GM21423 (cell line): ENCODE data around the gene SMG5.
"Not testable (repeated sequence)": the region's sequence is repeated elsewhere in the genome, so short reads cannot be mapped to it uniquely, and the experiment has no call there.

Source experiments
- ATAC-seq: cut with Tn5 transposase; IDR thresholded peaks from one replicate; pipeline ENCODE4 v1.9.1; 2021; ENCODE audit warnings: mild to moderate bottlenecking, moderate library complexity; ENCODE audit not compliant: unreplicated experiment

Gene SMG5, protein sequence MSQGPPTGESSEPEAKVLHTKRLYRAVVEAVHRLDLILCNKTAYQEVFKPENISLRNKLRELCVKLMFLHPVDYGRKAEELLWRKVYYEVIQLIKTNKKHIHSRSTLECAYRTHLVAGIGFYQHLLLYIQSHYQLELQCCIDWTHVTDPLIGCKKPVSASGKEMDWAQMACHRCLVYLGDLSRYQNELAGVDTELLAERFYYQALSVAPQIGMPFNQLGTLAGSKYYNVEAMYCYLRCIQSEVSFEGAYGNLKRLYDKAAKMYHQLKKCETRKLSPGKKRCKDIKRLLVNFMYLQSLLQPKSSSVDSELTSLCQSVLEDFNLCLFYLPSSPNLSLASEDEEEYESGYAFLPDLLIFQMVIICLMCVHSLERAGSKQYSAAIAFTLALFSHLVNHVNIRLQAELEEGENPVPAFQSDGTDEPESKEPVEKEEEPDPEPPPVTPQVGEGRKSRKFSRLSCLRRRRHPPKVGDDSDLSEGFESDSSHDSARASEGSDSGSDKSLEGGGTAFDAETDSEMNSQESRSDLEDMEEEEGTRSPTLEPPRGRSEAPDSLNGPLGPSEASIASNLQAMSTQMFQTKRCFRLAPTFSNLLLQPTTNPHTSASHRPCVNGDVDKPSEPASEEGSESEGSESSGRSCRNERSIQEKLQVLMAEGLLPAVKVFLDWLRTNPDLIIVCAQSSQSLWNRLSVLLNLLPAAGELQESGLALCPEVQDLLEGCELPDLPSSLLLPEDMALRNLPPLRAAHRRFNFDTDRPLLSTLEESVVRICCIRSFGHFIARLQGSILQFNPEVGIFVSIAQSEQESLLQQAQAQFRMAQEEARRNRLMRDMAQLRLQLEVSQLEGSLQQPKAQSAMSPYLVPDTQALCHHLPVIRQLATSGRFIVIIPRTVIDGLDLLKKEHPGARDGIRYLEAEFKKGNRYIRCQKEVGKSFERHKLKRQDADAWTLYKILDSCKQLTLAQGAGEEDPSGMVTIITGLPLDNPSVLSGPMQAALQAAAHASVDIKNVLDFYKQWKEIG

DNA sequence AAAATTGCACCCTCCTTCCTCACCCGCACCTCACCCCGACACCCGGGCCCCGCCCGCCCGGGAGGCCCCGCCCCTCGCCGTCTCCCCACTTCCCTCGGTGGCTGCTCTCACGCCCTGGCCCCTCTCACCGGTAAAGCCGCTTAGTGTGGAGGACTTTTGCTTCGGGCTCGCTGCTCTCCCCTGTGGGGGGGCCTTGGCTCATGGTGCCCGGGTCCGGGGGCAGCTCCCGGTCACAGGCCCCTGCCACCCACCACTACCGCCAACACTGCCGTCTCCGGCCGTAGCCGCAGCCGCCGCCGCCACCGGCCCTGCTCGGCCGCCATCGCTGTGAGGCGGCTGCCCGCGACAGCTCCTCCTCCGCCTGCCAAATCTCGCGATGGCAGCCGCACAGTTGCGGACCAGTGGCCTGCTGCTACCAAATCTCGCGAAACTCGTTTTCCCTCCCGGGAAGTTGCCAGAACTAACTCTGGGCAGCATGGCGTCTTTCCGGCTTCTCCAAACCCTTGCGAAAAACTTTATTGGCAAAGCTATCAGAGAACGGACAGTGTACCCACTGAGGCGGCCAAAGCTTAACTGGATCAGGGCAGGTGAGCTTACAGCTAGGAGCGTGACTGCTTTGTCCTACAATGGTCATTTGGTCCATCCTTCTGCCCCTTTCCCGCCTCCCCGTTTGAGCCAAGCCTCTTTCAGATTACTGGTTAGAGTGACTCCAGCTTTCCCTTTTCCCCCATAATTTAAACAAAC is at the start of gene SMG5:
SMG5 (minus strand) TSS at position 347 of the 744 bp plus-strand sequence; CDS start at position 202, 145 bp downstream.
- peak; percentile 84 for ATAC-seq

DNA sequence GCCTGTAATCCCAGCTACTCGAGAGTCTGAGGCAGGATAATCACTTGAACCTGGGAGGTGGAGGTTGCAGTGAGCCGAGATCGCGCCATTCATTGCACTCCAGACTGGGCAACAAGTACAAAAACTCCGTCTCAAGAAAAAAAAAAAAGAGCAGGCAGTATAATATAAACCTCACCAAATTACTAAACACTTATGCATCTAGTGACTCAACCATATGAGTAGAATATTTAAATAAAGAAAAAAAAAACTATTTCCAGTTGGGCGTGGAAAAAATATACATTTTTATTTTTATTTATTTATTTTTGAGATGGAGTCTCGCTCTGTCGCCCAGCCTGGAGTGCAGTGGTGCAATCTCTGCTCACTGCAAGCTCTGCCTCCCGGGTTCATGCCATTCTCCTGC is 40.6 kb upstream of the SMG5 start:
- ATAC-seq = not testable (repeated sequence)

DNA sequence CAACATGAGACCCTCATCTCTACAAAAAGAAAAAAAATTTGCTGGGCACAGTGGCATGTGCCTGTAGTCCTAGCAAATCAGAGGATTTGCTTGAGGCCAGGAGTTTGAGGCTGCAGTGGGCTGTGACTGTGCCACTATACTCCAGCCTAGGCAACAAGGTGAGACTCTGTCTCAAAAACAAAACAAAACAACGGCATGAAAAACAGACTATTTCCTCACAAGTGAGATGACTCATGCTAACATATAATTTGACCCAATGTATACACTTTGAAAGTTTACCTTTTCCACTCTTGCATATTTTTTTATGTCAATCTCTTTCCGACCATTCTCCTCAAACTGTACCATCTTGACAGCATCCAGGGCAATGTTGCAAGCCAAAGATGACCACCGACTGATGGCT is 37.9 kb upstream of the SMG5 start:
- ATAC-seq = no peak

DNA sequence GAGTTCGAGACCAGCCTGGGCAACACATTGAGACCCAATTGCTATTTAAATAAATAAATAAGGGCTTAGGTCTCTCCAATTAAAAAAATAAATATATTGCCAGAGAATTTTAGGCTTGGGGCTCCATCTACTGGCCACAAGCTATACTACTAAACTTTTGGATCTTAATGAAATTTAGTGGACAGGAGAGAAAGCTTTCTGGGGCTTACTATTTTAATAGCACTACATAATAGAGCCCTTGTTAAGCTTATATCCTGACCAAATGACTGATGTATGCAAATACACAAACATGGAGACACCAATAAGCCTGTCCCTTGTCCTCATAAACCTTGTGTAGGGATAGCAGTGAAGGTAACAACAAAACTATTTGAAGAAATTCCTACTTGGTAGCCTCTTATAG is 37.0 kb upstream of the SMG5 start:
- ATAC-seq = no peak

DNA sequence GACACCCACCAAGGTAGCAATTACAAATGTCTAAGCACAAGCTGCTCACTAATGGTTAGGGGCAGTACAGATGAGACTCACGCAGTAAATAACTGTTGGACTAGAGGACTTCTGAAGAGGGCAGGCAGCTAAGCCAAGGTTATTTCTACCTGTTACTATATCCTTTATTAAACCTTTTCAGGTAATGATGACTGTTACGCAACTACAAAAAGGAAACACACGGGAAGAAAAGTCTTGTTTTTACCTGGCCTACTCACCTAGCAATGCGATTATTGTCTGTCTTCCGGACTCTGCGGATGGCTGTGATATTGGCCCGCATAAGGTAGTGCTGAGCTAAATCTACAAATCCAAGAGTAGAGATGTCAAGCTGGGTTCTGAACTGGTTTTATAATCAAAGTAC is 34.3 kb upstream of the SMG5 start:
- ATAC-seq = no peak

DNA sequence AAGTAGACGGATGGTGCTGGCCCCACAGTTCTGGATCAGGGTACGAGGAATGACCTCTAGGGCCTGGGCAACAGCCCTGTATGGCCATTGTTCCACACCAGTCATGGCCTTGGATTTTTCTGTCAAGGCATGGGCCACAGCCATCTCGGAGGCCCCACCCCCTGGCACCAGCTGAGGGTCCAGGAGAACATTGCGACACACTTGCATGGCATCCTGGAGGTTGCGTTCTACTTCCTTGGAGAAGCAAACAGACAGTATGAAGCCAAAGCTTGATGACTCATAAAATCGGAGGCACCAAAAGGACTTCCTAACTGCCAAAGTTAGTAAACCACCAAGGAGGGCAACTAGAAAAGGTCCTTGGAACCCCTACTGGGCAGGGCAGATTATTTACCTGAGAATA is 28.3 kb upstream of the SMG5 start:
- ATAC-seq = no peak

DNA sequence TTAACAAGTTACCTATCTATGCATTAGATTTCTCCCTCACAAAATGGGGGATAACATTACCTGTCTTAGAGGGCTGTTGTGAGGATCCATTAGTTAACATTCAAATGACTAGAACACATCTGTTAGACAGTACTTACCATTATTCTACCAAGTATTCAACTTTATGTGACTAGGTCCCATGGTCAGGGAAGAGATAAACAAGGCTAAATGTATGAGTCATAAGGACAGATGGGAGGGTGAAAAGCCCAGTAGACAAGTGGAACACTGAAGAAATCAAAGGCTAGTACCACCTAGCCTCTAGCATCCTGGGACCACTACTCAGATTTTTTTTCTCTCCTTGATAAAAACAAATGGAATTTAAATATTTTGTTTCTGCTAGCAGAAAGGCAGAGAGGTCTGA is 25.5 kb upstream of the SMG5 start:
- no peak for ATAC-seq

DNA sequence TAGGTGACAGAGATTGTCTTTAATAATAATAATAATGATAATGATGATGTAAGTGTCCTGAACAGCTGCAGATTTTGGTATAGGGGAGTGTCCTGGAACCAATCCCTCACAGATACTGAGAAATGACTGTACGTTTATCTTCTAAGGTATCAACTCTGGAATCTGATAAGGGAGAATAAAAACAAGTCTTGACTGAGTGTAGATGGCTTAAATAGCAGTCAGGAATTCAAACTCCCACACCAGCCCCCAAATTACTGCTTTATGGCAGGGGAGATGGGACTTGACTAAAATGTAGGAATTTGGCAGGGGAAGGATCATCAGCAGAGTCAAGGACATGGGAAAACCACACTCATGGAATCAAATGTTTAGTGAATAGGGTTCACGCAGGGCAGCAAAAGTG is 22.6 kb upstream of the SMG5 start:
- no peak for ATAC-seq

DNA sequence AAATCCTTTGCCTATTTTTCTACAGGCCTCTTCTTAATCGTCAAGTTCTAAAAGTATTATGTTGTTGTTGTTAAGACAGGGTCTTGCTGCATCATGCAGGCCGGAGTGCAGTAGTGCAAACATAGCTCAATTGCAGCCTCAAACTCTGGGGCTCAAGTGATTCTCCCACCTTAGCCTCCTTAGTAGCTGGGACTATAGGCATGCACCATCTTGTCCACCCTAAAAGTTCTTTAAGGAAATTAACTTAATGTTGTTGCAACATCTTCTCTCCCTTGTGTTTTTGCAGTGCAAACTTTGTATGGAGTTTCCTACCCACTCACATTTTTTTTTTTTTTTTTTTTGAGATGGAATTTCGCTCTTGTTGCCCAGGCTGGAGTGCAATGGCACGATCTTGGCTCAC is 20.6 kb upstream of the SMG5 start:
- ATAC-seq = no peak

DNA sequence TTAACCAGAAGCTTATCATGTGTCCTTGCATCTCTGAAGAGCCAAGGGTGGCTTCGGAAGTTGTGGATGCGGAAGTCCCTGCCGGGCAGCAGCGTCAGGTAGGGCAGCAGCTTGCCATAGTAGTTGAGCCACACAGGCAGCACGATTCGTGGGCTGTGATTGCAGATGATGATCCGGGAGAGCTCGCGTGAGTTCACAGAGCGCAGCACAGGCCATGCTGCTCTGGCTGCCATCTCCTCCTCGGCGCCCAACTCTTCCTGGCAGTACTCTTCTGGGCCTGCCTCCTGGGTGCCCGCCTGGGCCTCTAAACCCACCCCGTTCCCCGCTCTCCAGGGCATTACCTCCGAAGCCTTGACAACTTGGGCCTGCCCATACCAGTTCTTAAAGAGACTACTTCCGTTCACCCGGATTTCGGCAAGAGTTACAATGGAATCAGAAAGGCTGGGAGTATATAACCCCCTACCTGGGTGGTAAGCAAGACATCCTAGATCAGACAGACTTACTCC is 16.3 kb upstream of the SMG5 start, which contains the start of gene VHLL:
VHLL (minus strand) TSS at position 456 of the 506 bp plus-strand sequence; CDS start at position 338, 118 bp downstream.
- ATAC-seq = no peak

DNA sequence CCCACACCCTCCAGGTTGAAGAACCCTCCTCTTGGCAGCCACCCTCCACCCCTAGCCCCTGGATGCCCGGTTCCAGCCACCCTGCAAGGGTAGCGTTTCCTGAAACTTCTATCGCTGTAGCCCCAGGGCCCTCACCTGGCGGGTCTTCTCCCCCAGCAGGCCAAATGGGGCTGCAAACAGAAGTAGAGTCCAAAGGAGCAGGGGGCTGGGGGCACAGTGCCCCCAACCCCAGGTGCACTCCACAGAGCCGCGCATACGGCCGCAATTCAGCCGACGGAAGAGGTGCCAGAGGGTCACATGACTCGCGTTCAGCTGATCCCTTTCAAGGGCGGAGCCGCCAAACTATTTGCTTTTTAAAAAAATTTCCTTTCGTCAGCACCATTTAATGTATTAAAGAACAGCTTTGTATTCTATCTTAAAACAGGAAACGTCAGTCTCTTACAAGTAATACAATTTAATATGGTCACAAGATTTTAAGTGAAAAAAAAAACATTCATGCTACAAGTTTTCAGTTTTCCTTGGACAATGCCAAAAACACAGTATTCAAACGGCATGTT is 12.8 kb upstream of the SMG5 start, which contains the start of gene GLMP:
GLMP (minus strand) TSS at position 289 of the 557 bp plus-strand sequence; CDS start at position 255, 34 bp downstream.
- ATAC-seq = peak; percentile 48

DNA sequence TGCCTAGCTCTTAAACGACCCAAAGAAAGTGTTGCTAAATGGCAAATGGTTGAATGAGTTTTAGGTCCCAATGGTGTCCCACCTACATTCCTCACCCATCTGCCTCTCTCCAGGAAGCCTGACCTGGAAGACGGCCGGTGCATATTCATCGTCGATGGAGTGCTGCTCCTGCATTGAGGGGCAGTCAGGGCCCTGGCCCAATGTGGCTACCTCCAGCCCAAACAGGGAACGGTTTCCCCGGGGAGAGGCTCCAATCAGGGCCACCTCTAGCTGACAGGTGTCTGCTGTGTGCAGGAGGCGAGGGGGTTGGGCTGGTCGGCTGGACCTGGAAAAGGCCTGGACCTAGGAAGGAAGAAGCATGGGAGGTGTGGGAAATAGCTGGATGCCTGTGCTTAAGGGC is 11.3 kb upstream of the SMG5 start:
- no peak for ATAC-seq

DNA sequence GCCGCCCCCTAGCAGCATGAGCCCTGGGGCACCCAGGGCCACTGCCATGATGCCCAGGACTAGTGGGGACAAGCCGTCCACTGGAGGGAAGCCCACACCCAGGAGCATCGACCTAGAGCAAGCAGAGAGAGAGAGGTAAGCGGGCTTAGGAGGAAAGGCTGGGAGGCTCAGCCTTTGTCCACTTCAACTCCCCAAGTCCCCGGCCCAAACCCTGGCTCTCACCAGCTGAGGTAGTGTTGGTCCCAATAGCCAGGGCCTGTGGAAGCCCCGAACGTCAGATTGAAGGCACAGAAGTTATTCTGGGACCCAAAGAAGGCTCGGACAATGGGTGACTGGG is 10.4 kb upstream of the SMG5 start:
- ATAC-seq = no peak

DNA sequence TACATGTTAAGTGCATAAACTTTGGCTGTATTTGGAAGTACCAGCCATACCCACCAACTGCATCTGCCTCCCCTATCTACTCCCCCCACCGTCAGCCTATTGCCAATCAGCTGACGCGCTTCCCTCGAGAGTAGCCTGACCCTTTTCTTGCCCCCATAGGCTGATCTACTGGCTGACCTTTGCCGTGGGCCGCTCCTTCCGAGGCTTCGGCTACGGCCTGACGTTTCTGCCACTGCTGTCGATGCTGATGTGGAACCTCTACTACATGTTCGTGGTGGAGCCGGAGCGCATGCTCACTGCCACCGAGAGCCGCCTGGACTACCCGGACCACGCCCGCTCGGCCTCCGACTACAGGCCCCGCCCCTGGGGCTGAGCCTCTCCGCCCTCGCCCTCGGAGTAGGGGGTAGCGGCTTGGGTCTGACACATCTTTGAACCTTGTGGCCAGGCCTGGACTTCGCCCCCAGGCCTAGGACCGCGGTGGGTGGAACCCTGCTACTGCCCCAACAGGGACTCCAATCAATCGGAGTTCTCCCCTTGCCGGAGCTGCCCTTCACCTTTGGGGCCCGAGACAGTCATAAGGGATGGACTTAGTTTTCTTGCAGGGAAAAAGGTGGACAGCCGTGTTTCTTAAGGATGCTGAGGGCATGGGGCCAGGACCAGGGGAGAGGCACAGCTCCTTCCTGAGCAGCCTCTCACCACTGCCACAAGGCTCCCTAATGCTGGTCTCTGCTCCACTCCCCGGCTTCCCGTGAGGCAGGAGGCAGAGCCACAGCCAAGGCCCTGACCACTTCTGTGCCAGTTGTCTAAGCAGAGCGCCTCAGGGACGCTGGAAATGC is 8.8 kb upstream of the SMG5 start:
- no peak for ATAC-seq

DNA sequence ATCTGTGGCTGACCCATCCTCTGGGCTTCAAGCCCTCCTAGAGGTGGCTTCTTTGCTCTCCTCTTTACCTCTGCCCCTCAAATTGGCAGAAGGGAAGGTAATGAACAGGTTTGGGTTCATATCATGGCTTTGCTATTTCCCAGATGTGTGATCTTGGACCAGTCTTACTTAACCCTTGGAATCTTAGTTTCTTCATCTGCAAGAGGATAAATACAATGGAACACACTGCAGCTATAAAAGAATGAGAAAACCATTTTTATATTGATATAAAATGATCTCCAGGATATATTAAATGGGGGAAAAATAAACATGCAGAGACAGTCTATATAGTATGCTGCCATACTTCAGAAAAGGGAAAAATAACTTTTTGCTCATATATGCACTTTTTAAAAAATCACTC is 7.2 kb upstream of the SMG5 start:
- ATAC-seq = no peak

DNA sequence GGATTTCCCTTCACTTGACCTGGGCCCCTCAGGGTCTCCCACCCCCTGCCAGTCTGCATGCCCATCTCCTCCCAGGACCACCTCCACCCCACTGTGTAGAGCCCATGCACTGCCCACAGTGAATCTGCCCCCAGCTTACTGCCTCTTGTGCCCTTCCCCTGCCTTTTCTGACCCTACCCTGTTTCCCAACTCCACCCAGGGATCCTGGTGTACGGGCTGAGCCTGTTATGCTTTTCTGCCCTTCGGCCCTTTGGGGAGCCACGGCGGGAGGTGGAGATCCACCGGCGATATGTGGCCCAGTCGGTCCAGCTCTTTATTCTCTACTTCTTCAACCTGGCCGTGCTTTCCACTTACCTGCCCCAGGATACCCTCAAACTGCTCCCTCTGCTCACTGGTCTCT is 3.4 kb upstream of the SMG5 start:
- no peak for ATAC-seq

DNA sequence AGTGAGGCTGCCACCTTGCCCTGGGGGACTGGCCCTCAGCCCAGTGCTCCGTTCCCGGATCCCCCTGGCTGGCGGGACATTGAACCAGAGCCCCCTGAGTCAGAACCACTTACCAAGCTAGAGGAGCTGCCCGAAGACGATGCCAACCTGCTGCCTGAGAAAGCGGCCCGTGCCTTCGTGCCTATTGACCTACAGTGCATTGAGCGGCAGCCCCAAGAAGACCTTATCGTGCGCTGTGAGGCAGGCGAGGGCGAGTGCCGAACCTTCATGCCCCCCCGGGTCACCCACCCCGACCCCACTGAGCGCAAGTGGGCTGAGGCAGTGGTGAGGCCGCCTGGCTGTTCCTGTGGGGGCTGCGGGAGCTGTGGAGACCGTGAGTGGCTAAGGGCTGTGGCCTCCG is 2.8 kb upstream of the SMG5 start:
- no peak for ATAC-seq

DNA sequence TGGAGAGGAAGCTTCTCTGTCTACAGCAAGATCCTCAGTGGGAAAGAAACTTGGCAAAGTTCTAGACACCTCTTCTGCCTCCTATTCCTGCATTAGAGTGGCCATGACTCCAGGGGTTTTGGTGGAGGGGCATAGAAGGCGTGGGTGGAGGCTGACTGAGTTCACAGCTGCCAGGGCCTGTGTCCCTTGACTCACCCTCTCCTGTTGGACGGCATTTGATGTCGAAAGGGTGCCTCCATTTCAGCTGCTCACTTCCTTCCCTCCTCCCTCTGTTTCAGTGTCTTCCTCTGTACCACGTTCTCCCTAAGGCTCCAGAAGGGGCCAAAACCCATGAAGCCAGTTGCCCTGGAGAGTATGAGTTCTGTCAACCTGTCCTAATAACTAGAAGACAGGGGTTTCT is 2.1 kb upstream of the SMG5 start:
- ATAC-seq = no peak

DNA sequence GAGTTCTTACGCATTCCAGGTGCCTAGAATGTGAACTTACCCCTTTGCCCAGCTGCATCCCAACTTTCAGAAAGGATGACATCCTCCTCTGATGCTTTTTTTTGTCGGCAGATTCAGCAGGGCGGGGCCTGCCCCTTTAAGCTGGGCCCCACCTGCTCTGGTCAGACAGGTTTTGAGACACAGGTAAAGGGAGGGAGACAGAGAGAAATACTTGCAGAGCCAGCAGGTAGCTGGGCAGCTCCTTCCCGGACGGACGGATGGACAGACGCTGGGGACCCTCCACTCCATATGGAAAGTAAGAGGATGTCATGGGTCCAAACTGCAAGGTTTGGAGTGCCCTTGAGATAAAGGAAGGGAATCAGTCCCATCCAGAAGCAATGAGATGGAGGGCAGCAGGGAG is 1.5 kb upstream of the SMG5 start, which contains the start of gene TMEM79:
TMEM79 (plus strand) TSS at position 214 of the 400 bp plus-strand sequence. CDS start 902 bp downstream, outside the sequence.
- no peak for ATAC-seq
